ENCODE data around the gene ARHGAP1.

Gene ARHGAP1

GRCh38 chr11:46635557-46636139 lies 64.8 kb downstream of the ARHGAP1 start:
- DNase-seq = no peak

GRCh38 chr11:46633291-46634217 lies 66.9 kb downstream of the ARHGAP1 start:
- no peak for DNase-seq

GRCh38 chr11:46632502-46632901 lies 67.9 kb downstream of the ARHGAP1 start:
- DNase-seq = no peak

GRCh38 chr11:46631676-46632075 lies 68.7 kb downstream of the ARHGAP1 start:
- no peak for DNase-seq

GRCh38 chr11:46630237-46630636 lies 70.2 kb downstream of the ARHGAP1 start:
- DNase-seq = no peak

- no peak for DNase-seq
Measured at GRCh38 chr11:46628961-46629360, 71.5 kb downstream of the ARHGAP1 start.
